Activated CD4-positive, CD25-positive, alpha-beta regulatory T cell (primary cell): ENCODE data around the gene SLC12A8.
A peak's percentile ranks its signal among the peaks of the same experiment; 100 is the strongest.

ENCODE experiments used
- DNase-seq, 4 experiments: peaks; one replicate each; lab custom pipeline; 2025; lab: John Stamatoyannopoulos, UW

SLC12A8 gene

GRCh38 chr3:125151916-125152315 lies 60.6 kb downstream of the SLC12A8 start:
- DNase-seq, result no peak

DNA sequence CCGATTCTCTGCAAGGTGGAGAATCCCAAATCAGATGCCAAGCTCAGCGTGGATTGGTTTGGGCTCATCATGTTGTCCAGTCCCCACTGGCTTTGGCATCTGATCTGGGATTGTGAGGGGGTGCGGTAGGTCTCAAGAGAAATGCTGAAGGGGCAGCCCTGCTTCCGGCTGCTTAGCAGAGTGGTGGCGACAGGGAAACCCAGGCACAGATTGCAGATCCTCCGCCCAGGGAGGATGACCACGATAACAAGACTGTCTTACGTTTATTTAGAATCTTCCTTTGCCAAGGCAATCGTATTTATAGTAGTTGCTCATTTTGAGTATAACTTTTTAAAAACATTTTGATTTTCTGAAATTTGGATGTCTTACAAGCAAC lies 61.1 kb downstream of the SLC12A8 start:
- DNase-seq, result no peak

GRCh38 chr3:125150525-125151441 lies 61.8 kb downstream of the SLC12A8 start:
- peak in 3 of 4 experiments; percentile 16 to 39 (median 20) for DNase-seq

DNA sequence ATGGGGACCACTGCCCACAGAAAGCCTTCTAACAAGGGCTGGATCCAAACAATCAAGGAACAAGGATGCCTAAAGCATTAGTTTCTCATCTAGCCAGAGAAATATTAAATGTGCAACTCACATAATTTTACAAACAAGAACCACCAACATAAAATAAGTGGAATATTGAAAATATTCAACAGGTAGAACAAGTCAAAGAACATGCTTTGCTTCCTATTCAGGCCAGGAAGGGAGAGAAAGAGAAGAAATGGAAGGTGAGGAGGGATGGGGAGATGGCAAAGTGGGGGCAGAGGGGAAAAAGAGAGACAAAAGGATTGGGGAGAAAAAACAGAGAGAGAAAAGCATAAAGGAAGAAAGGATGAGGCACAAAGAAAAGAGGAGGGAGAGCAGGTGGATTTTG lies 63.1 kb downstream of the SLC12A8 start:
- no peak for DNase-seq

GRCh38 chr3:125148836-125149235 lies 63.7 kb downstream of the SLC12A8 start:
- no peak for DNase-seq

- DNase-seq, result no peak
These were observed 64.3 kb downstream of the SLC12A8 start for GRCh38 chr3:125148016-125148812.

DNA sequence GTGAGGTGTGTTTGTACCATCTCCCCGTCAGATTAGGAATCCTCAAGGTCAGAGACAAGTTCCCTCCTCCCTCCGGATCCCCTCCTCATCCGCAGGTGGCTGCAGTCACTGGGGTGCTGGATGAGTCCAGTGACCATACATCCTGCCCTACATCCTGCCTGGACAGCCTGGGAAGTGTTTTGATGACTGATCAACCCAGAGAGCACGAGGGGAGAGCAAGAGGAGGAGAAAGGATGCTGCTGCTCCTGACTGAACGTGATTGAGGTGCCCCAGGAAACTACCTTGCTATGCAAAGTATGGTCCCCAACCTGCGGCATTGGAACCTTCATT lies 65.1 kb downstream of the SLC12A8 start:
- DNase-seq, result no peak

DNA sequence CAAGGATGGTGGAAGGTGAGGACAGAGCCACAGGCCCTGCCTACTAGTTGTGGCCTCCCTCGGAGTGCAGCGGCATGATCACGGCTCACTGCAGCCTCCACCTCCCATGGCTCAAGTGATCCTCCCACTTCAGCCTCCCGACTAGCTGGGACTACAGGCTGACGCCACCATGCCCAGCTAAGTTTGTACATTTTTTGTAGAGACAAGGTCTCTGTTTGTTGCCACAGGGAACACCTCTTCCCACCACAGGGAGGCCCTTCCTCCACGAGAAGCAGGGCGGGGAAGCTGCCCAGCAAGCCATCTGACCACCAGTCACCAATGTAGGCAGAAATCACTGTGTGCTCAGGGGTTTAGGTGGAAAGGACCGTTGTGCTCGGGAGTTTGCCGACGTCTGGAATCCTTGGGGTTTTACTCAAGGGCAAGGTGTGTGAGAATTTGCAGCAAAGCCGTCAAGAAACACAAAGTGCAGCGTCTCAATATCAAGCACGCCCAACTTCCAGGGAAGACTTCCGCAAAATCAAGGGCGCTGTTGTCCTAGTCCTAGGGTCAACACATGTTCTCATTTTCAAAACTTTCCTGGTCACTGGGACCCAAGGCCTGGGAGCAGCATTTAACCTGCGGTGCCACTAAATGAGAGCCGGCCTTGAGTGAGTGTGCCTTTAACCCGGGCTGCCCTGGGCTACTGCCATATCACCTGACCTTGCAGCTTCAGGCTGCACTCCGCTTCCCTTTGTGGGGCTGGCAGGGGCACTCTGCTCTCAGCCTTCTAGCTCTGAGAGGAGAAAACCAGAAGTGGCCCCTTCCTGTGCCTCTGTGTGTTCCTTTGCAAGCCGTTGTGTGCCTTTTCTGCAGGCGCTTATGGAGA lies 65.7 kb downstream of the SLC12A8 start:
- no peak for DNase-seq

- no peak for DNase-seq
These were observed 66.6 kb downstream of the SLC12A8 start for GRCh38 chr3:125145751-125146475.

DNA sequence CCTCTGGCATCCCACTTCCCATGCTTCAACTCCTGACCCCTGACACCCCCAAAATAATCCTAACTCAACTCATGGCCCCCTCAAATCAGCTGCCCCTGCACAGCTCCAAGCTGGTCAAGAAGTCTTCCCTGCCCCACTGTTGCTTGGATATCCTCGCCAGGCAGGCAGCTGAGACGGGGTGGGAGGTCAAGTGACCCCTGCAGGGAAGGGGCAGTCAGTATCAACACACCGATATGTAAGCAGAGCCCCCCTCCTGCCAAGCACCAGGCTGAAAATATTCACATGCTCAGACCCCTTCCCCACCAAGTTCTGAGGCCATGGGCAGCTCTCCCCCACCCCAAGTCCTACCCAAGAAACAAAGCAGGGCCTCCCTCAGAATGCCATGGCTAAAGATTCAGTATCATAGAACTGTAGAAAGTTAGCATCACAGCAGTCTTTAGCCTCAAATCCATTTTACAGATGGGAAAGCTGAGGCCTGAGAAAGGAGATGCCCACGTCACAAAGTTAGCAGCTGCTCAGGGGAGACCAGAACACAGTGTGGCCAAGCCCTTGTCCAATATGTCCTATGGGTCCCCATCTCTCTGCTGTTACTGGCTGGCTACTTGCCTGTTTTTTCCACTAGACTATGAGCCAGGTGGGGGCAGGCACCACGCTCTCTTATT lies 67.8 kb downstream of the SLC12A8 start:
- no peak for DNase-seq

GRCh38 chr3:125143982-125144652 lies 68.4 kb downstream of the SLC12A8 start:
- no peak for DNase-seq

DNA sequence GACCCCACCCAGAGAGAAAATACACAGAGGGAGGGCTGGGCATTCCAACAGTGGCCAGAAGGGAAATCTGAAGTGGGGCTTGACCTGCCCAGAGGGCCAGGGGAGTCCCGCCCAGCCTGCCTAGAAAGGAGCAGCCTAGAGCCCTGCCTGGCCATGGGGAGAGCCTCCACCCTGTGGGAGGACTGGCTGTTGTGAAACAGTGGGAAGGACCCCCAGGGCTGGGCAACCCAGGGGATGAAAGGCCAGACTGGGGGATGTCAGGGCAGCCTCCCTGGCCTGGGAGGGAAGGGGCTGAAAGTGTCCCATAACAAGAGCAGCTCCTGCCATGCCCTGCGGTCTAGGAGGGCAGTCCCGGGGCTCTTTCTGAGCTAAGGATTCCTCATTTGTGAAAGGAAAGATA lies 69.0 kb downstream of the SLC12A8 start:
- no peak for DNase-seq

DNA sequence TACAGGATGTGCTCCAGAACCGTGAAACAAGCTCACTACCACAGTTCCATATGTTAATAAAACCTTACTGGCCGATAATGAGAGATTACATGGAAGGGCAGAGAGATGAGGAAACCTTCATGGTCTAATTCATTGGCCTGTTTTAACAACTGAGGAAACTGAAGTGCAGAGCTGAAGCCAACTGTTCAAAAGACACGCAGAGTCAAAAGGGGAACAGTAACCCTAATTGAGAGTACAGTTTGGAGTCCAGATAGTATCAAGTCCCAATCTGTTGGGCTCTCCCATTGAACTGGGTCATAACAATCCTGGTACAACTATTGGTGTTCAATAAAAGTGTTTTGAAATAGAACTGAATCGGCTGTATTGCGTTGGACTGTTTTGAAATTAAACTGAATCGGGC lies 69.6 kb downstream of the SLC12A8 start:
- DNase-seq, result no peak

DNA sequence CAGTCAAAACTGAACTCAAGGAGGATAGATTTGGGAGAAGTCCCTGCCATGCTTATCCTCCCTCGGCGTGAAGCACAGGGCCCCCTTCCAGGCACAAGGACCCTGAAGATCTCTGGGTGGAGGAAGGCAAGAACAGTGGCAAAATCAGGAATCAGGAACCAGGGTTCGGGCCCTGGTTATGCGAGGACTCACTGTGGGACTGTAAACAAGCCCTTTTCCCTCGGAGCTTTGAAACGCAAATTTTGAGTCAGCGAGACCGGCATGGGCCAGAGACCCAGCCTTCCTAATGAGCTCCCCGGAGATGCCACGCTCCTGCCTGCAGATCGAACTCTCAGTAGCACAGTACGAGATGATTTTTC lies 70.1 kb downstream of the SLC12A8 start:
- DNase-seq, result no peak

- DNase-seq, result peak in 3 of 4 experiments; percentile 26 to 65 (median 64)
These were observed 70.7 kb downstream of the SLC12A8 start for GRCh38 chr3:125141596-125142419.

GRCh38 chr3:125140818-125141595 lies 71.5 kb downstream of the SLC12A8 start:
- no peak for DNase-seq

GRCh38 chr3:125140011-125140817 lies 72.3 kb downstream of the SLC12A8 start:
- no peak for DNase-seq

DNA sequence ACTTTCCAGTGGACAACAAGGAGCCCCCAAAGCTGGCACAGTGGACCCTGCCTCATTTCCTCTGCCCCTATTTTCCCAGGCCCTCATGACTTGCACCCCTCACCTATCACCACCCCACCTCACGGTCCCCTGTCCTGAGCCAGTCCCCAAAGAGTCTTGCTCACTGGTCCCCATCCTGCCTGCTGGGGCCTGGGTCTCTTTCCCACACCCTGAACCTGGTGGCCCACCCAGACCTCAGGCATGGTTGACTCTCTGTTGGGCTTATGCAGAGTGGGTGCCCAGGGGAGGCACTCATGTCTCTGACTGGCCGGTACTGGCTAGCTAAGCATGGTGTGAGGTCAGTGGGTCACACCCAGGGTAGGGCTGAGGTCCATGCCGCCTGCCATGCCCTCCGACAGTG lies 73.2 kb downstream of the SLC12A8 start:
- DNase-seq, result no peak
